LNCaP clone FGC (cell line): ENCODE data around the gene SLC8A1.

Experiments used
- DNase-seq: peaks from one replicate; pipeline ENCODE4 v3.0.0-alpha.2; 2011; ENCODE audit warnings: low read depth
- H3K4me3 ChIP-seq: 2 replicates; pipeline ENCODE4 v1.5.1; 2011; ENCODE audit warnings: mild to moderate bottlenecking, low read depth, low read length, control low read depth
- CTCF ChIP-seq: IDR thresholded peaks from 2 replicates; pipeline ENCODE4 v1.5.1; 2012; ENCODE audit warnings: mild to moderate bottlenecking; ENCODE audit not compliant: control insufficient read depth, insufficient read depth; ENCODE audit errors: extremely low read depth

SLC8A1 gene

DNA sequence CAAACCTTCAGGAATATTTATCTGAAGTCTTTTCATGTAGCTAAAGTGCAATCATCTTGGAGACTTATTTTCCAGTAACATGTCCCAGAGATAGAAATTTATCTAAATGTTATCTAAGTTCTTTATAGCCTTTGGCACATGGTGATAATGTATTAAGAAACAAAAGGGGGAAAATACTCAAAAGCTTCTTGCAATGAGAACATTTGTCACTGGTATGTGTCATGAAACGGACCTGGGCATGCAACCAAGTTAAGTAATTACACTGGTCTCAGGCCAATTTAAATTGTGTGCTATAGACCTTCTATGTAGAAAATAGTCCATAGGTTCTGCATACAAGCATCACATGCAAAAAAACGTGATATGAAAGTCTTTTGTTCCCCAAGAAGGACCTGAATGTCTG is 136.2 kb downstream of the SLC8A1 start:
- DNase-seq, result no peak
- TF ChIP-seq CTCF, result no peak
- H3K4me3 ChIP-seq, result no peak overlapping the region

DNA sequence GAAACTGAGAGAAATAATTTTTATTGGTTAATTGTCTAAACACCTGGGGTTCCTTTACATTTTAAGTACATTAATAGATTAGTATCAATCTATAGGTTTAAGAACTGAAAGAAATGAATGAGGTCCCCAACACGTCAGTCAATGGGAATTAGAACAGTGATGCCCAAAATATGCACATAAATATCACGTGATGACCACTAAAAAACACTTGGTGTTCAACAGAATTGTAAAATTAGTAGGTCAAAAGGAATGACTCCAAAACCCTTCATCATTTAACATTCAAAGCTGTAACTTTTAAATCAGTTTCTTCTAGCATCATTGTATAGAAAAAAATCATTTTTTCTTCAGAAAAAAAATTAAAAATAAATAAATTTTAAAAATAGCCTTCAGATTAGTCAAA is 140.9 kb downstream of the SLC8A1 start:
- H3K4me3 ChIP-seq, result no peak overlapping the region
- no peak for DNase-seq
- TF ChIP-seq CTCF, result no peak

DNA sequence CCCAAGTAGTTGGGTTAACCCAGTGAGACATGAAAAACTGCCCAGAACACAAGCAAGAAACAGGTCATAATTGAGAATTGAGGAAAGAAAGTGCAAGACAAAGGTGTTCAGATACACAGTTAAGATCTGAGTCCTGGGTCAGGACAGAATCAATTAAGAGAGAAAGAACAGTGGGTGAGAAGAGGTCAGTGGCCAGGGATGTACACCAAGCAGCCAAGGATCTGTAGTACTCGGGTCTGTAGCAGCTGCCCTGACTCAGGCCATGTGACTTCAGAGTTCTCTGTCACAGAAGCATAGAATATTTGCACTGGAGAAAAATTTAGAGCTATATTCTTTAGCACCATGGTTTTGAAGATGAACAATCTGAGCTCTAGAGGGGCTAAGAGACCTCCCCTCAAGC is 141.6 kb downstream of the SLC8A1 start:
- DNase-seq, result no peak
- H3K4me3 ChIP-seq, result no peak overlapping the region
- no peak for TF ChIP-seq CTCF

- TF ChIP-seq CTCF, result no peak
- DNase-seq, result no peak
- H3K4me3 ChIP-seq, result no peak overlapping the region
Measured at GRCh38 chr2:40304340-40304739, 147.6 kb downstream of the SLC8A1 start.

DNA sequence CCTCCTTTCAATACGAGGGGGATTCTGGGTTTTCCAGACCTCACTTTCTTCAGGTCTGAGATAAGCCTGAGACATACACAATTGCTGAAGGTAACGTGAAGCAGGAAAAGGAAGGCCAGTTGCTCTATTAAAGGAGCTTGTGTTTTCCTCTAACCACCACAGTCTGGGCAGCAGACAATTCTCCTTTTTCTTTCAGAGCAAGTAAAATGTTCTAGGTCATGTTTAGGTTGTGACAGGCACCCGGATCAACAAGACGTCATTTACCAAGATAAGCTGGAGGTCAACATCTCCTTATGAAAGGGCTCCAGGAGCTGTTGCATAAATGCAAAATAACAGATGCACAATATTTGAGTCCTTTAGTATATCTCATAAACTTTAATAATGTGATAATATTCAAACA is 148.1 kb downstream of the SLC8A1 start:
- no peak for TF ChIP-seq CTCF
- H3K4me3 ChIP-seq, result no peak overlapping the region
- DNase-seq, result no peak

GRCh38 chr2:40302751-40303325 is 149.1 kb downstream of the SLC8A1 start:
- no peak for DNase-seq
- H3K4me3 ChIP-seq, result no peak overlapping the region
- TF ChIP-seq CTCF, result no peak

GRCh38 chr2:40300391-40300790 is 151.5 kb downstream of the SLC8A1 start:
- H3K4me3 ChIP-seq, result no peak overlapping the region
- no peak for DNase-seq
- no peak for TF ChIP-seq CTCF
